Limb (tissue), 2 donors: Measurements from ENCODE around the gene TRAF3.

Source experiments
- DNase-seq, 2 donors: peaks; one replicate each; pipeline ENCODE4 v3.0.0-alpha.2; 2016; ENCODE audit errors: extremely low spot score in 2 of 2

TRAF3 gene

DNA sequence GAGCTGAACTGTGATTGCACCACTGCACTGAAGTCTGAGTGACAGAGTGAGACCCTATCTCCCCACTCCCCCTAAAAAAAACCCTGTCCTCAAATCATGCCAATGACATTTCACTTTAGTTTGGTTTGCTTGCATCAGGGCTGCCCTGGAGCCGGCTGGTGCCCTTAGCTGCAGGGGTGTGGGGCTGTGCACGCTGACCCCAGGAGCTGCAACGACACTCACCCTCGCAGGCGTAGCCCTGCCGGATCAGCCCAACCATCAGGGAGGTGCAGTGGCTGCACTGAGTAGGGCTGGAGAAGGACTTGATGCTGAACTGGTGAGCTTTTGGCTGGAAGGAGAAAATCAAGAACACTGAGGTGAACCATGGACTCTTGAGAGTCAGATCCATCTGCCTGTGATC lies 175.0 kb downstream of the TRAF3 start:
- DNase-seq = no peak

DNA sequence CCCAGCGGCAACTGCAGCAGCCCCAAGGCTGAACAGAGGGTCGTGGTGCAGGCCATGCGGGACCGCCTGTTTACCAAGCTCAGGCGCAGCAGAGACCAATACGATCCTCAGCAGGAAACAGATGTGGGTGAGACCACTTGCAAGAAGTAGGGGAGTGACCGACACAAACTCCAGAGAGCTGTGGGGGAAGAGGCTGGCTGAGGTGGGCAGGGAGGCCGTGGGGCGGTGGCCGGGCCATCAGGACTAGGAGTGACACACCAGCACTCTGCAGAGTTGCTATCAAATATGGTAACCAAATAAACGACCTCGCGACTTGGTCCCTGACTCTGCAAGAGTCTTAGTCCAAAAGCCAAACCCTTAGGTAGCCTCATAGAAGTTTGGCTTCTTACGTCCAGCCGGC lies 175.9 kb downstream of the TRAF3 start:
- DNase-seq = no peak

DNA sequence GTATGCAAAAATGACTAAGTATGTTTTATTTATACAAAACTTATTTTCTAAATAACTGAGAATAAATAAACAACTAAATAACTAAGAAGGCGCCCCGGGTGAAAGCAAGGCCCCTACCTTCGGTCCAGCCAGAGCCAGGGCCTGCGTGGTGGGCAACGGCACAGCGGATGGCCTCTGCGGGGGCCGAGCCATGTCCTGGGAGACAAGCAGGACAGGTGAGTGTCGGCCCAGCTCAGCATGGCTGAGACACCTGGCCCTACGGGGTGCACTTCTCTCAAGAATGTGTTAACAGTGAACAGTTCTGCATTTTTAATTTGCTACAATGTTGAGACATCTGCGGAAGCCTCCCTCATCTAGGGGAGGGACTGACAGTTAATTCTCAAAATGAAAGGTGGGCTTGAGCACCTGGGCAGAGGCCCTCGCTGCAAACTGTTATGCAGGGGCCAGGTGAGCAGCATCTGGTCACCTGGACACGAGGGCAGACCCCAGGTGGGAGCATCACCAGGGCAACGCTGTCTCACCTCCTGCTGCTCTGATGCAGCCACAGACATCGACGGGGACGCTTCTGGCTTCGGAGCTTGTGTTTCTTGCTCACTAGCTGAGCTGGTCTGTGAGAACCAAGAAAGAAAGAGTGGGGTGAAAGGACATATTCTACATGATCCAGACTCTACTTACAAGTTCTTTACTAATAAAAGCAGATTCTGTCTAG lies 177.0 kb downstream of the TRAF3 start:
- DNase-seq = no peak

DNA sequence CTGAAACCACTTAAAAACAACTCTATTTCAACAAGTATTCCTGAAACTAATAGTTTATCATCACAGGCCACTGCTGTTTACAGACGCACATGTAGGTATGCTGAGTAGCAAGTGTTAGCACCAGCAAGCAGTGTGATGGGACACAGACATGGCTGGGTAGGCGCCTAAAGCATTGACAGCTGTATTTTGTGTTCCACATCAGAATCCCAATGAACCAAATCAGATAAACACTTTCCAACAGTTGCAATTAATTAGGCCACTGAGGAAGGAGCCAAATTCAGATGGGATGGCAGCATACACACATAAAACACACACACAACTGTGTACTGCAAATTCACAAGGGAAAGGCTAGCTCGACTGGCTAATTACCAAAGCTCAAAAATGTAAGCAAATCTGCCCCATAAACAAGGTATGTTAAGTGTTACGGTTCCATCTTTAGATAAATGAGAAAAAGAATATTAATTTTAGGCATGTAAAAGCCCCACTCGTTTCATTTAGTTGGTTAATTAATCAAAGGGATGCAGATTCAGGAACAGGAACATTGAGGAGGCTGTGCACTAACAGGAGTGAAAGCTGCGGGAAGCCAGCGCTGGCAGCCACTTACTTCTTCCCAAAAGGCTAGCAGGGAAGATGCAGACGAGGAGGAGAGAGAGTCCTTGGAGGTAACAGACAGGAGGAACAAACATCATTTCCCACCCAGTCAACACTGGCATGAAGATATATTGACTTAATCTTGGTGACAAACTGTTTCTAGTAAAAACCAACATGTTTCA lies 178.6 kb downstream of the TRAF3 start:
- no peak for DNase-seq

DNA sequence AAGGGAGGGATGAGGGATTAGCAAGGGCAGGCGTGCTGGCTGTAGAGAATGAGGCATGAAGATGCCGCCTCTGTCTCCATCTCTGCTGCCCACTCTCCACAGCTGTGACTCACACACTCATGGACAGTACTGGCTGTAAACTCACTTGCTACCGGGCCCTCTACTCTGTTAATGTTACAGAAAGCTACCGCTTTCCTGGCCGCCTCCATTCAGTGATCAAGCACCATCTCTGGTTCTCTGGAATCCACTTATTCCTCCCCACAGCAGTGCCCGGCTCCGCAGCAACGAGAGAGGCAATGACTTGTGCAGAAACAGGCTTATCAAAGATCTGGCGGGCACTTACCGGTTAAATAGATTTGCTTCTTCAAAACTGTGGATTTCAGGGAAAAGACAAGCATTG lies 180.0 kb downstream of the TRAF3 start:
- DNase-seq = no peak

DNA sequence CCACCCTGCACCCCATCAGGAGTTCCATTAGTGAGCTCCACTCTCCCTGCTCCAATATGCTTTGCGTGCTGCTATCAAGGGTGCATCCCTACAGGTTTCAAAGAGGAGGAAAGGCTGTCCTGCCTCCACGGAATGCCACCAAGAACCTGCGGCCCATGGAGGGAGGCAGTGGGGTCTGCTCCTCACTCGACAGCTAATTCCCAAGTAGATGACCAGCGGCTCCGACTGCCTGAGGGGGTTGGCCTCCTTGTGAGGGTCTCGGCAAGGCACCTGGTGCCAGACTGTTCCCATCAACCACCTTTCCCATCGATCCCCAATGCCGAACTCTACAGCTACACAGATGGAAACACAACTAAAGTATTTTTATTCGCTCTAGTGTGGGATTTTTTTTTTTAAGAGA lies 181.2 kb downstream of the TRAF3 start:
- DNase-seq = no peak
